HG02610 (cell line): ENCODE results near the gene SSB.
"Not testable (repeated sequence)": the region's sequence is repeated elsewhere in the genome, so short reads cannot be mapped to it uniquely, and the experiment has no call there.

ENCODE experiments used
- ATAC-seq: cut with Tn5 transposase; IDR thresholded peaks from one replicate; pipeline ENCODE4 v1.9.1; 2021; ENCODE audit warnings: mild to moderate bottlenecking, moderate library complexity; ENCODE audit not compliant: unreplicated experiment

SSB gene

DNA sequence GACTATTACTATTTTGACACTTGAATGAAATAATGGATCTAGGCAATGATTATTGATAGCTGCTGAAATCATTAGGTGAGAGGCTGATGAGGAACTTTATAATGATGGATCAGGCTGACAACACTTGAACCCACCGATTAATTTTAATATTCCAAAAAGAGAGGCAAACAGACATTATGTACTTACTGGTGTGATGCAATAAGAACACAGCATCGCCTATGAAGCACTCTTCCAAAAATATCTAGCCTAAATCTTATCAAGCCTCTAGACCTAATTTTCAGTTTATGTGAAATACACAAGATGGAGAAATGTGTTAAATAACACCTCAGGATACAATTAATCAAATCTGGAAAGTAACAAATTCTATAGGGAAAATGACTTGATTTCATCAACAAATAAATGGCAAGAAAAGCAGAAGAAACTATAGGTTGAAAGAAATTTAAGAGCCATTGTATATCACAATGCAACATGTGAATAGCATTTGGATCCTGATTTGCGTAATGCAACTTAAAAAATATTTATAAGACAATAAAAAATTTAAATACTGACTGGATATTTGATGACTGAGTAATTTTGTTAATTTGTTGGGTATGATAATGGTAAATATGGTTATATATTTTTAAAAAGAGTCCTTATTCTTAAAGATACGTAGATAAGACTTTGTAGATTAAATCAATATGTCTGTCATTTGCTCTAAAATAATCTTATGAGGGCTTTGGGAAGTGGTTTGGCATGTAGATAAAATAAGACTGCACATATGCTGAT is 17.2 kb upstream of the SSB start:
- no peak for ATAC-seq

DNA sequence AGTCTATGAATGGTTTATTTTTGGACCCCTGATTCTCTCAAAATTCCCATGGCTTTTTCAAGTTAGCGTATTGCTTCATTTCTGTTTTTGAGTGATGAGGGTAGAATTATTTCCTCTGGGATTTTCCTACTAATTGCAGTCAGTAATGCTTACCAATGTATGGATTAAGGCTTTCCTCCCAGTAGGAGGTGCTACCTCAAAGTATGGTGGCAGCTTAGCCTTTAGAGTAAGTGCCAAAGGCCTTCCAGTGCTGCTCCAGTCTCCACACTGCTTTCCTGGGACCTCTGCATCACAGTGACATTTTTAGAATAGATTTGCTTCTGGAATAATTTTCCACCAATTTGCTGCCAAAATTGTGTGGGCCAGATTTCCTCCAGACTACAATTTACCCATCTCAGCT is 16.2 kb upstream of the SSB start:
- ATAC-seq = no peak

DNA sequence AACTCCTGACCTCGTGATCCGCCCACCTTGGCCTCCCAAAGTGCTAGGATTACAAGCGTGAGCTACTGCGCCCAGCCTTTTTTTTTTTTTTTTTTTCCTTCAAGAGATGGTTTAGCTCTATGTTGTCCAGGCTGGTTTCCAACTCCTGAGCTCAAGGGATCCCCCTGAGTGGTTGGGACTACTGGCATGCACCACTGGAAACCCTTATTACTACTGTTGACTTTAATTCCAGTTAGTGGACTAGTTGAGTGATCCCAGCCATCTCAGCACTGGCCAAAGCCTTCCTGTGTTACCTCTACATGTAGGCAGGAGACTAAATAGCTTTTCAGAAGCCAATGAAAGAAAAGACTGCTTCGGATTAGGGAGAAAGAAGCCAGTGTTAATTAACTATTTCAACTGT is 8.1 kb upstream of the SSB start:
- ATAC-seq = no peak

DNA sequence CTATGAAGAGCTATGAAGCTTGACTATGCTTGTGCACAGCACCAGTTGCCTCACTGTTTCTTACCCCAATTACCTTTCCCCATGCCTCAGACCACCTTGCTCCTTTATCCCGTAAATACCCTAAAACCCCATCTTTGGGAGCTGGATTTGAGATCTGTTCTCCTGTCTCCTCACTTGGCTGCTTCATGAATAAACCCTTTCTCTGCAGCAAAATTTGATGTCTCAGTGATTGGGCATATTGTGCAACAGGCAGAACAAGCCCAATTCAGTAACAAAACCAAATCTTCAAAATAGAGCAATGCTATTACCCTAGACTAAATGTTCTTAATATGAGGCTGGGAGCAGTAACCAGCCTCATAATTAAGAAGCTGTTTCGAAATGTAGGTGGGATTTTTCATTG is 3.5 kb upstream of the SSB start:
- no peak for ATAC-seq

DNA sequence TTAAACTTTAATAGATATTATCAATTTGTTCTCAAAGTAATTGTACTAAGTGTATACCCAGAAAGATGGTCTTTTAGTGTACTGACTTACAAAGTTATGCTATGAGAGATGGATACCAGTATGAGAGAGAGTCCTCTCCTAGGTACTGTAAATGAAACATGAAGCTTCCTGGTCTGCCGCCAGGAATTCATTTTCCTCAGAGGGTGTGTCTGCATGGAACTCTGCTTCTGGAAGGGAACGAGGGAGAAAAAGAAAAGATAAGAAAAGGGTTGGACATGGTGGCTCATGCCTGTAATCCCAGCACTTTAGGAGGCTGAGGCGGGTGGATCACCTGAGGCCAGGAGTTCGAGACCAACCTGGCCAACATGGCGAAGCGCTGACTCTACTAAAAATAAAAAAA is 2.2 kb upstream of the SSB start:
- ATAC-seq = no peak

DNA sequence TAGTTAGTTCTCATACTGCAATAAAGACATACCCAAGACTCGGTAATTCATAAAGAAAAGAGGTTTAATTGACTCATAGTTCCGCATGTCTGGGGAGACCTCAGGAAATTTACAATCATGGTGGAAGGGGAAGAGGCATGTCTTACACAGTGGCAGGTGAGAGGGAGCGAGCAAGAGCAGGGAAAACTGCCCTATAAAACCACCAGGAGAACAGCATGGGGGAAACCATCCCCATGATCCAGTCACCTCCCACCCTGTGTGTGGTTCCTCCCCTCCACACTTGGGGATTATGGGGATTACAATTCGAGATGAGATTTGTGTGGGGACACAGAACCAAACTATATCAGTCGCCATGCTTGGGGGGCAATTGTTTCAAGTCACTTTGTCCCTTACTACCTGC is 1.1 kb upstream of the SSB start:
- ATAC-seq = no peak

DNA sequence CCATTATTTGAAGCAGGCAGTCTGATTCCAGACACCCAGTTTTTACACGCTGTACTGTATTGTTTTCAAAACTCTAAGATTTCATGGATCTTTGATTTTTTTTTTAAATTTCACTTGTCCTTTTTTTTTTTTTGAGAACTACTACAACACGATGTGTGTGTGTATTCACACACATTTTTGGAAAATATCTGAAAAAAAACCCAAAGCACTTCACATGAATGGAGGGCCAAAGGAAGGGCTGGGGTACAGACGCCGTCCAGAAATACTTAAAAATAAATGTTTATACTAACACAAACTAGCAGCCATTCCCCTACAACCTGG is 314 bp upstream of the SSB start:
- ATAC-seq = no peak

DNA sequence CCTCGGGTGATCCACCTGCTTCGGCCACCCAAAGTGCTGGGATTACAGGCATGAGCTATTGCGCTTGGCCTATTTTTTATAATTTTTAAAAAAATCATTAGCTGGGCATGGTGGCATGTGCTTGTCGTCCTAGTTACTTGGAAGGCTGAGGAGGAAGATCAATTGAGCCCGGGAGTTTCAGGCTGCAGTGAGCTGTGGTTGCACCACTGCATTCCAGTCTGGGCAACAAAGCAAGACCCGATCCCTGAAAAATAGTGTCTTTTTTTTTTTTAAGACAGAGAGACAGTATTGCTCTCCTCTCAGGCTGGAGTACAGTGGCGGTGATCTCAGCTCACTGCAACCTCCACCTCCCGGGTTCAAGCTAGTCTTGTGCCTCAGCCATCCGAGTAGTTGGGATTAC is 4.8 kb downstream of the SSB start:
- ATAC-seq = no peak

DNA sequence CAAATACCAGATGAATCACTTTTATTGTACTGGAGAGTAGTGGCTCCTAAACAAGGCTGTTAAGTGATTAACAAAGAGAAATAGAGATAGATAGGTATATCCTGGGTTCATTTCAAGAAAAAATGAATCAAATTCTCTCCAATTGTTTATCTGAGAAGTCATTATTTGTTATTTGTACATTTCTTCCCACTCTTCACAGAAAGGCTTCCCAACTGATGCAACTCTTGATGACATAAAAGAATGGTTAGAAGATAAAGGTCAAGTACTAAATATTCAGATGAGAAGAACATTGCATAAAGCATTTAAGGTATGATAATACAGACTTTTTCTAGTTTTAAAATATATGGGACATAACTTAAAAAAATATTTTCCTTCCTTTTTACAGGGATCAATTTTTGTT is 7.9 kb downstream of the SSB start:
- ATAC-seq = no peak

DNA sequence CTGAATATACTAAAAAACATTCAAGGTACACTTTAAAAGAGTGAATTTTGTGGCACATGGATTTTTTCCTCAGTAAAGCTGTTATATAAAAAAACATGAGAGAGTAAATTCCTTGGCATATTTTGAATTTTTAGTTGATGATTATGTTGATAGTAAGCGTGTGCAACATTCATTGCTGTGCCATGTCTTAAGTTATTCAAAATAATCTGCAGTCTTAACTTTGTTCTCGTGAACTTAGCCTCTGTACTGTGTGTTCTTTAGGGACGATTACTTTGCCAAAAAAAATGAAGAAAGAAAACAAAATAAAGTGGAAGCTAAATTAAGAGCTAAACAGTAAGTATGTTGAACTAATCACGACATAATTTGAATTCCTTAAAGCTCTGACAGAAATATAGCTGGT is 9.6 kb downstream of the SSB start:
- no peak for ATAC-seq

DNA sequence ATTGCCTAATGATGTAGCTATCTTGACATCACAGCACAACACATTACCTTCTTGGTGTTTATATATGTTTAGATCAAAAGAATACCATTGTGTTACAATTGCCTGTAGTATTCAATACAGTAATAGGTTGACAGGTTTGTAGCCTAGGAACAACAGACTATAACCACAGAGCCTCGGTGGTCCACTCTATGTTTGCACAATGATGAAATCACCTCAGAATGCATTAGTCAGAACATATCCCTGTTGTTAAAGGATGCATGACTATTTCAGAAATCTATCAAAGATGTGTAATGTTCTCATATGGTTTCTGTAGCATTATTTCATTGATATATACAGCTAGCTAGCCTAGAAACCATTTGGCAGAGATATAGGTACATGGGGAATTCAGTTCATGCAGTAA is 17.2 kb downstream of the SSB start:
- no peak for ATAC-seq

DNA sequence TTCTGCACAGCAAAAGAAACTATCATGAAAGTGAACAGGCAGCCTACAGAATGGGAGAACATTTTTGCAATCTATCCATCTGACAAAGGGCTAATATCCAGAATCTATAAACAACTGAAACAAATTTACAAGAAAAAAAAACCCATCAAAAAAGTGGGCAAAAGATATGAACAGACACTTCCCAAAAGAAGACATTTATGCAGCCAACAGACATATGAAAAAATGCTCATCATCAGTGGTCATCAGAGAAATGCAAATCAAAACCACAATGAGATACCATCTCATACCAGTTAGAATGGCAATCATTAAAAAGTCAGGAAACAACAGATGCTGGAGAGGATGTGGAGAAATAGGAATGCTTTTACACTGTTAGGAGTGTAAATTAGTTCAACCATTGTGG is 18.3 kb downstream of the SSB start:
- ATAC-seq = not testable (repeated sequence)

DNA sequence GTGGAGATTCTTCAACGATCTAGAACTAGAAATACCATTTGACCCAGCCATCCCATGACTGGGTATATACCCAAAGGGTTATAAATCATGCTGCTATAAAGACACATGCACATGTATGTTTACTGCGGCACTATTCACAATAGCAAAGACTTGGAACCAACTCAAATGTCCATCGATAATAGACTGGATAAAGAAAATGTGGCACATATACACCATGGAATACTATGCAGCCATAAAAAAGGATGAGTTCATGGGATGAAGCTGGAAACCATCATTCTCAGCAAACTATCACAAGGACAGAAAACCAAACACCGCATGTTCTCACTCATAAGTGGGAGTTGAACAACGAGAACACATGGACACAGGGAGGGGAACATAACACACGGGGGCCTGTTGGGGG is 18.7 kb downstream of the SSB start:
- ATAC-seq = not testable (repeated sequence)

DNA sequence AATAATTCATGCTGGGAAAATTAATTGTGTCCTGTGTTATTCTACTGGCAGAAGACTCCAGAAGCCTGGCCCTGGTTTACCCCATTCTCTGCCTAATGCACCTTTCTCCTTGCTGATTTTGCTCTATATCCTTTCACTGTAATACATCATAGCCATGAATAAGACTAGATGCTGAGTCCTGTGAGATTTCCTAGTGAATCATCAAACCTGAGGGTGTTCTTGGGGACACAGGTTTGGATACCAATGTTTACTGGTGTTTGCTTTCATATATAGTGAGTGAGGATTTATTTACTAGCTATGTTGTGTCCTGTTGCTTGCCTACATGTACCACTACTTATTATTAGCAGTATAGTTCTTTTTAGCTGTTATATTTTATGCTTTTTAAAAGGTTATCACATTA is 19.6 kb downstream of the SSB start:
- no peak for ATAC-seq

DNA sequence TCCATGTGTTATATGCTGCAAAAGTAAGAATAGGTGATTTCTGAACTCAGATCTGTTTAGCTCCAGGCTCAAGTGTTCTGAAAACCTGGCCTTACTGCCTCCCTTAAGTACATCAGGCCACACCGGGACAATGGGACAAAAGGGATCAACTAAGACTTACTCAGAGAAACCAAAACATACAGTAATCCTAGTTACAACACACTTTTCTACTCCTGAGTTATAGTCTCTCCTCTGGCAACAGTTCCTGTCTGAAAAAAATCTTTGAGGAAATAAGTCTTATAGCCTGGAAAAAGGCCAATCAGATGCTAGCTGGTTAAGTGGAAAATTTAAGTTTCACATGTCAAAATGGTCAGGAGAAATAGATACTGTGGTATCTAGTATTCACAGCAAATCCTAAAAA is 20.4 kb downstream of the SSB start:
- ATAC-seq = no peak

DNA sequence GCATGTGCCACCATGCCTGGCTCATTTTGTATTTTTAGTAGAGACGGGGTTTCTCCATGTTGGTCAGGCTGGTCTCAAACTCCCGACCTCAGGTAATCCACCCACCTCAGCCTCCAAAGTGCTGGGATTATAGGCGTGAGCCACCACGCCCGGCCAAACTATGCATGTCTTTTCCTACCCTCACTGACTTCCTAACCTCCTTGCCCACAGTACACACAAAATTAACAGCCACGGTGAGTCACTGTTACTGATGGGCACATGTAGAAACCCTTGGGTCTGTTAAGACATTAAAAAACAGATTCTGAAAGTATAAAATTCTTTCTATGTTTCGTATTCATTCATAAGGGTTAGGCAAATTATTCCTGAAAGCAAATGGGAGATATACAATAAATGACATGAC is 21.4 kb downstream of the SSB start:
- ATAC-seq = not testable (repeated sequence)

DNA sequence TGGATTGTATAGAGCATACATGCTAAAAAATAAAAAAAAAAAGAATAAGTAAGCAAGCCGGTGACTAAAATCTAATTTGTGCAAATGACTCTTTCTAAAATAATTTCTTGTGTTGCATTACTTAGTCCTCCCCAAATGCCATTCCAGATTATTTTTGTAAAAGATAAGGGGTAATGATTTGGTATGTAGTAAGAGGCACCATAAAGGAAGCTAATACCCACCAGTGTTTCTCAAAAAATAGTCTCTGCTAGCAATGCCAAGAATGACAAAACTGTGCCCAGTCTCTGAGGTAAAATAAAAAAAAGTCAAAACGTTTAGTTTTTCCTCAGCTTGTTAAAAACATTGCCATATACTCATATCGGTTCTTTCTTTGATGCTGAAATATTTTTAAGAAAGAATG is 23.4 kb downstream of the SSB start:
- no peak for ATAC-seq

DNA sequence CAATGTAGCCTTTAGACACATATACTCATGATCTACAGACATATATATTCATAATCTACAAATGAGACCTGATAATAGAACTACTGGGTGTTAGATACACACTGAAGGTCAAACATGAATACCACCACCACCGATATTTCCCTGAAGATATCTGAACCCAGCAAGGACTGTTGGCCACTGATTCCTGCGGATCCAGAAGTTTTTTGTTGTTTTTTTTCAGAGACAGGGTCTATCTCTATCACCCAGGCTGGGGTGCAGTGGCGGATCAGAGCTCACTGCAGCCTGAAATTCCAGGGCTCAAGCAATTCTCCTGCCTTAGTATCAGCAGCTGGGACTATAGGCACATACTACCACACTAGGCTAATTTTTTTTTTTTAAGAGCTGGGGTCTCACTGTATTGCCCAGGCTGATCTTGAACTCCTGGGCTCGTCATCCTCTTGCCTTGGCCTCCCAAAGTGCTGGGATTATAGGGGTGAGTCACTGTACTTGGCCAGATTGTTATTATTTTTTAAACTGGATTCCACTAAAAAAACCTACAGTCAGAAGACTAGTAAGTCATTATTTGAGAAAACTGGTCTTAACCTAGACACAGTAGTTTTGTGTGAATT is 24.2 kb downstream of the SSB start:
- ATAC-seq = no peak

DNA sequence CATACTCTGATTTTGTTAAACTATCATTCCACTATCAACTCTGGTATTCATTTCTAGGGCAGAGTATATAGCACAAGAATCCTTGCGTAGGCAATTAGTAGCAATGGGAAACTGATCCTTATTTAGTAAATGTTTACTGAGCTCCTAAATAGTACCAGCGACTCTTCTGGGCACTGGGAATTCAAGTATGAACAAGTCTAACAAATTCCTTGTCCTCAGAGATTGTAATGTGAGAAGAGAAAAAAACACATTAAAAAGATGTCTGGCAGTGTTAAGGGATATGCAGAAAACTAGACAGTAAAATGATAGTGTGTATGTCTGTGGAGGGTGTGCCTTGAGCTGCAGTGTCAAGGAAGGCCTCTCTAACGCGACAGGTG is 25.3 kb downstream of the SSB start:
- no peak for ATAC-seq

DNA sequence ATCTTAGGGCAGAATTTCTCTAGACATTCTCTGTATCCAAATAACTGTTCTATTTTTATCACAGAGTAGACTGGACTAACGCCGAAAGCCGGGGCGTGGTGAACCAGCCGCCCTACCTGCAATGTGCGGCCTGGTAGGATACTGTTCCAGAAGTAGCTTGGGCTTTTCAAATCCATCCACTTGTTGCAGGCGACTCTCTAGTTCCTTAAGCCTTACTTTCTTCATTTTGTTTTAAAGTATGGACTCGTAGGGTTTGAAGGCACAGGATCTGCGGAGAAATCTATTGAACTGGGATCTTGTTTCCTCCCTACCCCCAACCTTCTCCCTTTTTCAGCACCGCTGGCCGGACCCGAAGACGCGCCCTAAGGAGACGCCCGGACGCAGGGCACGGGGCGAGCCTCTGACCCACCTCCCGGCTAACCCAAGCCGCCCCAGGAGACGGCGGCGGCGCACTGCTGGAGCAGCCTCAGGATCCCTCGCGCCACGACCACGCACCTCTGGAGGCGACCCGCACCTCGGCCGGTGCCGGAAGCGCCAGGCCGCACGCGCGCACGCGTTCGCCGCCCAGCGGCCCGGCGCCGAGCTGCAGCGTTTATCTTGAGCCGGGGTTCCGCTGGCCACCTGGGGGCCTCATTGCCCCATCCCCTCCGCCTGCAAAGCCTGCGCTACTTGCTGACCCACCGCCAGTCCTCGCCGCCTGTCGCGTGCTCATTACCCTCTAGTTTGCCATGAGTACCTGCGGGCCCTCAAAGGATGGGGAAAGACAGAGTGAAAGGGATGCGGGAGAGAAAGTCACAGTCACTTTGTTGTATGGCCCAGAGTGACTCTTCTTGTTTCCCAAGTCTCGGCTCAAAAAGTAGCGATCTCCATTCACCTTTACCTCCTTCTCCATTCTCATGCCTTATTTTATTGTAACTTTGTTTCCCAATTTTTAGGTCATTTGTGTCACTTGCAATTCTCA is 26.0 kb downstream of the SSB start, which contains the start of gene METTL5:
METTL5 (minus strand) TSS at position 533 of the 961 bp plus-strand sequence; CDS start at position 225, 308 bp downstream.
- peak; percentile 69 for ATAC-seq

DNA sequence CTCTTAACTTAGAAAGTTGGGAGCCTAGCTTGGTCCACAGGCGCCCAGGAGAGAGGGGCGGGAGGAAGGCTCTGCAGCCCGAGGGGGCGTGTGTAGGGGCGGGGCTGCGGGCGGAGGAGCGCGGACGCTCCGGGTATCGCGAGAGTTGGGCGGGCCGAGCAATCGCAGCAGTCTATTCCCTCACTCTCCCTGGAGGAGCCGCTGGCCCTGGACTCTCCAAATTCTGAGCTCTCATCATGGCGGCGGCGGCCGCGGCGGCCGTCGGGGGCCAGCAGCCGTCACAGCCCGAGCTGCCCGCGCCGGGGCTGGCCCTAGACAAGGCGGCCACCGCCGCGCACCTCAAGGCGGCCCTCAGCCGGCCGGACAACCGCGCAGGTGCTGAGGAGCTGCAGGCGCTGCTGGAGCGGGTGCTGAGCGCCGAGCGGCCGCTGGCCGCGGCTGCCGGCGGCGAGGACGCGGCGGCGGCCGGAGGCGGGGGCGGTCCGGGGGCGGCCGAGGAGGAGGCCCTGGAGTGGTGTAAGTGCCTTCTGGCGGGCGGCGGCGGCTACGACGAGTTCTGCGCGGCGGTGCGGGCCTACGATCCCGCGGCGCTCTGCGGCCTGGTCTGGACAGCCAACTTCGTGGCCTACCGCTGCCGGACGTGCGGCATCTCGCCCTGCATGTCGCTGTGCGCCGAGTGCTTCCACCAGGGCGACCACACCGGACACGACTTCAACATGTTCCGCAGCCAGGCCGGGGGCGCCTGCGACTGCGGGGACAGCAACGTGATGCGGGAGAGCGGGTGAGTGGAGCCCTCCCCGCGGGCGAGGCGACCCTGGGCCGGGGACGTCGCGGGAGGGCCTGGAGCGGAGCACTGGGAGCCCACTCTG is 28.8 kb downstream of the SSB start, which contains the start of gene UBR3:
UBR3 (plus strand) TSS at position 183 of the 869 bp plus-strand sequence; CDS start at position 237, 54 bp downstream.
- peak; percentile 83 for ATAC-seq
